IMR-90 (cell line): Measurements from ENCODE around the gene ADGRB3. TPM values are rescaled to one million over a fixed set of nuclear protein-coding genes. Genes with fewer than 3 reads are reported as not detected.

ENCODE experiments used
- ATAC-seq: fragments of 200-7000 bp; cut with Tn5 transposase; 2 replicates; pipeline ENCODE4 v1.9.1; 2020; ENCODE audit warnings: low read depth, mild to moderate bottlenecking, moderate library complexity
- BruUV-seq: library from RNA; stranded (reverse); fragments of 400-500 nt; replicated peaks from 2 replicates; lab custom pipeline; 2021; lab: Mats Ljungman, UMichigan
- CTCF ChIA-PET: fragments of 300-600 bp; formaldehyde crosslinking; extraction: SDS; loops from one replicate; lab custom pipeline; 2021; ENCODE audit warnings: antibody characterized with exemption; lab: Yijun Ruan, JAX
- POLR2A ChIA-PET: fragments of 300-600 bp; sonication (Branson Sonifier 250); formaldehyde crosslinking; loops from one replicate; lab custom pipeline; 2022; ENCODE audit warnings: antibody characterized with exemption; ENCODE audit not compliant: unreplicated experiment; lab: Charles Lee
- DNase-seq: peaks from one replicate; pipeline ENCODE4 v3.0.0; 2013
- H2AFZ ChIP-seq: replicated peaks from 2 replicates; pipeline ENCODE3; 2013; ENCODE audit warnings: low read length, mild to moderate bottlenecking; ENCODE audit not compliant: poor library complexity
- H2AK5ac ChIP-seq: 2 replicates; pipeline ENCODE4 v1.6.1; 2013; ENCODE audit warnings: low read depth, low read length, inconsistent platforms
- H2AK9ac ChIP-seq: replicated peaks from 2 replicates; pipeline ENCODE3; 2013; ENCODE audit warnings: mild to moderate bottlenecking, low read depth, low read length, moderate library complexity; ENCODE audit not compliant: poor library complexity
- H2BK120ac ChIP-seq: 2 replicates; pipeline ENCODE4 v1.6.1; 2013; ENCODE audit warnings: low read depth, low read length, inconsistent platforms
- H2BK15ac ChIP-seq: 3 replicates; pipeline ENCODE4 v1.6.1; 2013; ENCODE audit warnings: low read depth, low read length, inconsistent platforms
- H2BK20ac ChIP-seq: 2 replicates; pipeline ENCODE4 v1.6.1; 2013; ENCODE audit warnings: low read depth, mild to moderate bottlenecking, inconsistent platforms, low read length, moderate library complexity
- H2BK5ac ChIP-seq: 2 replicates; pipeline ENCODE4 v1.6.1; 2013; ENCODE audit warnings: mild to moderate bottlenecking, low read depth, low read length, inconsistent platforms; ENCODE audit not compliant: poor library complexity, severe bottlenecking
- H3K14ac ChIP-seq: replicated peaks from 2 replicates; pipeline ENCODE4 v1.6.1; 2013; ENCODE audit warnings: low read depth, low read length, inconsistent platforms
- H3K18ac ChIP-seq: 2 replicates; pipeline ENCODE4 v1.6.1; 2013; ENCODE audit warnings: low read depth, low read length, control low read depth
- H3K23ac ChIP-seq: 2 replicates; pipeline ENCODE4 v1.6.1; 2013; ENCODE audit warnings: low read depth, low read length, inconsistent platforms
- H3K27ac ChIP-seq: 2 replicates; pipeline ENCODE4 v1.5.1; 2013; ENCODE audit warnings: mild to moderate bottlenecking, control low read depth, low read length; ENCODE audit not compliant: insufficient read depth
- H3K27me3 ChIP-seq: 2 replicates; pipeline ENCODE4 v1.6.1; 2013; ENCODE audit warnings: low read length; ENCODE audit not compliant: control insufficient read depth, insufficient read depth
- H3K36me3 ChIP-seq: 2 replicates; pipeline ENCODE4 v1.6.1; 2013; ENCODE audit warnings: low read length, mixed read lengths; ENCODE audit not compliant: control insufficient read depth, insufficient read depth
- H3K4ac ChIP-seq: 2 replicates; pipeline ENCODE4 v1.6.1; 2013; ENCODE audit warnings: low read depth, low read length, inconsistent platforms
- H3K4me1 ChIP-seq: 2 replicates; pipeline ENCODE4 v1.6.1; 2013; ENCODE audit warnings: low read length, mixed read lengths; ENCODE audit not compliant: control insufficient read depth, insufficient read depth
- H3K4me2 ChIP-seq: 2 replicates; pipeline ENCODE4 v1.6.1; 2013; ENCODE audit warnings: low read depth, mild to moderate bottlenecking, control low read depth, low read length, moderate library complexity
- H3K4me3 ChIP-seq: 2 replicates; pipeline ENCODE4 v1.5.1; 2013; ENCODE audit warnings: low read depth, mild to moderate bottlenecking, control low read depth, low read length, moderate library complexity; ENCODE audit not compliant: insufficient read depth
- H3K56ac ChIP-seq: 2 replicates; pipeline ENCODE4 v1.6.1; 2013; ENCODE audit warnings: low read length, inconsistent platforms; ENCODE audit not compliant: insufficient read depth; ENCODE audit errors: extremely low read depth
- H3K79me1 ChIP-seq, 2 experiments: 2 replicates each; pipeline ENCODE4 v1.6.1; 2013; ENCODE audit warnings: low read length in 2 of 2, inconsistent platforms in 1 of 2, low read depth in 1 of 2
- H3K9ac ChIP-seq: 2 replicates; pipeline ENCODE4 v1.6.1; 2013; ENCODE audit warnings: low read depth, low read length, control low read depth
- H3K9me1 ChIP-seq: 2 replicates; pipeline ENCODE4 v1.6.1; 2013; ENCODE audit warnings: low read length, inconsistent platforms; ENCODE audit not compliant: insufficient read depth
- H3K9me3 ChIP-seq: 2 replicates; pipeline ENCODE4 v1.6.1; 2013; ENCODE audit warnings: low read length; ENCODE audit not compliant: control insufficient read depth, insufficient read depth
- H4K20me1 ChIP-seq: 2 replicates; pipeline ENCODE4 v1.6.1; 2013; ENCODE audit warnings: low read length, inconsistent platforms; ENCODE audit not compliant: insufficient read depth
- H4K5ac ChIP-seq: 2 replicates; pipeline ENCODE4 v1.6.1; 2013; ENCODE audit warnings: mild to moderate bottlenecking, low read depth, low read length, control low read depth
- H4K8ac ChIP-seq, 2 experiments: 2 replicates each; pipeline ENCODE4 v1.6.1; 2013; ENCODE audit warnings: low read depth in 2 of 2, low read length in 2 of 2, control low read depth in 1 of 2, inconsistent platforms in 1 of 2
- H4K91ac ChIP-seq: 2 replicates; pipeline ENCODE4 v1.6.1; 2013; ENCODE audit warnings: low read depth, low read length, inconsistent platforms; ENCODE audit not compliant: insufficient read depth
- BHLHE40 ChIP-seq: fragments of 150-350 bp; IDR thresholded peaks from 2 replicates; pipeline ENCODE4 v1.6.1; 2016; ENCODE audit warnings: mild to moderate bottlenecking, low read depth, low read length
- CEBPB ChIP-seq: IDR thresholded peaks from 2 replicates; pipeline ENCODE4 v1.6.1; 2012; ENCODE audit warnings: low read depth, low read length, improper control_type of control experiment
- CHD1 ChIP-seq: IDR thresholded peaks from 2 replicates; pipeline ENCODE4 v1.6.1; 2012; ENCODE audit warnings: low read depth, low read length, improper control_type of control experiment
- FOS ChIP-seq: fragments of 150-350 bp; IDR thresholded peaks from 2 replicates; pipeline ENCODE4 v1.6.1; 2016; ENCODE audit warnings: low read depth, low read length
- MAFK ChIP-seq: IDR thresholded peaks from 2 replicates; pipeline ENCODE4 v1.6.1; 2012; ENCODE audit warnings: low read depth, low read length, improper control_type of control experiment
- MAZ ChIP-seq: IDR thresholded peaks from 2 replicates; pipeline ENCODE4 v1.6.1; 2012; ENCODE audit warnings: low read depth, mild to moderate bottlenecking, low read length, improper control_type of control experiment, moderate library complexity, borderline replicate concordance
- MXI1 ChIP-seq: IDR thresholded peaks from 2 replicates; pipeline ENCODE4 v1.6.1; 2012; ENCODE audit warnings: low read depth, mild to moderate bottlenecking, low read length, moderate library complexity, borderline replicate concordance
- NFE2L2 ChIP-seq: fragments of 150-350 bp; IDR thresholded peaks from 2 replicates; pipeline ENCODE4 v1.6.1; 2016; ENCODE audit warnings: low read depth, mild to moderate bottlenecking, low read length
- RAD21 ChIP-seq: IDR thresholded peaks from 2 replicates; pipeline ENCODE4 v1.6.1; 2012; ENCODE audit warnings: low read length, improper control_type of control experiment
- RCOR1 ChIP-seq: IDR thresholded peaks from 2 replicates; pipeline ENCODE4 v1.6.1; 2012; ENCODE audit warnings: mild to moderate bottlenecking, low read length, improper control_type of control experiment; ENCODE audit not compliant: insufficient replicate concordance
- RFX5 ChIP-seq: IDR thresholded peaks from 2 replicates; pipeline ENCODE4 v1.8.0; 2012; ENCODE audit warnings: low read depth, mild to moderate bottlenecking, low read length, moderate library complexity
- WGBS, 2 experiments: methylation state at CpG; one replicate each; pipeline versions ENCODE4 v1.1.5 to v1.1.7; 2013; ENCODE audit warnings: missing lambda C conversion rate in 2 of 2; ENCODE audit not compliant: insufficient read length in 1 of 2; ENCODE audit errors: extremely low coverage in 2 of 2; 5-methylcytosine and 5-hydroxymethylcytosine counted together
- dilution Hi-C: fragments of 300-500 bp; cut with HindIII; formaldehyde crosslinking; loops from one replicate; pipeline ENCODE4 v1.14.3; 2018; ENCODE audit warnings: low sequenced_read_pairs; ENCODE audit not compliant: unreplicated experiment
- in situ Hi-C: fragments of 300-500 bp; cut with MboI; formaldehyde crosslinking; loops from 3 replicates; pipeline ENCODE4 v1.14.3; 2019; ENCODE audit warnings: low sequenced_read_pairs, inconsistent platforms, mixed read lengths
- intact Hi-C: fragments of 100-400 bp; cut with micrococcal nuclease; formaldehyde crosslinking; loops from 2 replicates; pipeline ENCODE4 v1.10.0; 2022
- polyA plus RNA-seq, 3 experiments: library from polyadenylated mRNA; depleted of rRNA; stranded (reverse); fragments of >200 nt; gene quantifications; 2 replicates each; pipeline ENCODE4 v1.2.3, GENCODE V29; 2012; ENCODE audit warnings: low replicate concordance in 1 of 3
- total RNA-seq: library from RNA; depleted of rRNA; stranded (reverse); fragments of >200 nt; gene quantifications from 2 replicates; pipeline ENCODE4 v1.2.3, GENCODE V29; 2012
- TF ChIP-seq, protein P1 (sequence below): fragments of 150-350 bp; IDR thresholded peaks from 2 replicates; pipeline ENCODE4 v1.6.1; 2017; ENCODE audit warnings: mild to moderate bottlenecking, antibody characterized with exemption, low read length, low read depth
- TF ChIP-seq, protein P2 (sequence below): fragments of 150-350 bp; IDR thresholded peaks from 2 replicates; pipeline ENCODE4 v1.6.1; 2016; ENCODE audit warnings: low read depth, mild to moderate bottlenecking, low read length, moderate library complexity, borderline replicate concordance
- TF ChIP-seq, protein P3 (sequence below): conservative IDR thresholded peaks from 2 replicates; pipeline ENCODE4 v1.5.1; 2012; ENCODE audit warnings: mild to moderate bottlenecking, low read depth, low read length, improper control_type of control experiment

Gene ADGRB3
- total and polyA plus RNA-seq, 2 of the 4 experiments (the other 2 are of a cell fraction) = not detected

DNA sequence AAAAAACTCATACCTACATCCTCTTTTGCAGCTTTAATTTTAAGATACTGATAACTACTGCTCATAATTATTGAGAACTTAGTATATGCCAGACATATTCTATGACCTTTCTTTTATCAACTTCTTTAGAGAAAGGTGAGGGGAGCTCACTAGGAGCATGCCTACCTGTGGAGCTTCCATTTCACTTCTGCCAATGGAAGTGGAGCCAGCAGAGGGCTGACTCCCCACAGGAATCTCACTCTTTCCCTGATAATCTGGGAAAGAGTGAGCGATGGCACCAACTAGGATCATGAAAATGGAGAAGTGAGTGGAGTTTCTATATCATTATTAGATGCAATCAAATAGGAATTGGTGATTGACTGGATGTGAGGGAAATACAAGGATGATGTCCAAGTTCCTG is 676.8 kb downstream of the ADGRB3 start:
- no peak overlapping the region for H4K5ac ChIP-seq
- WGBS, 2 experiments = no CpG with 5 or more reads among the region's 1 CpG
- intact Hi-C loops = no loop called here

More for the DNA sequence above, 676.8 kb downstream of the ADGRB3 start:
- Histone ChIP-seq H3K9ac (no peak overlapping the region), H4K91ac (no peak overlapping the region), H3K23ac (no peak overlapping the region), H3K4ac (no peak overlapping the region), H3K9me1 (no peaks in the 10 kb centered on the region), H2BK5ac (no peak overlapping the region), H3K18ac (no peak overlapping the region), H3K14ac (no peak overlapping the region), H3K4me2 (no peak overlapping the region), H2BK20ac (no peak overlapping the region), H2AK5ac (no peak overlapping the region), H3K9me3 (no peaks in the 10 kb centered on the region), H2AK9ac (no peak overlapping the region), H3K56ac (no peak overlapping the region), H3K4me1 (no peaks in the 10 kb centered on the region), H3K27ac (no peak overlapping the region), H4K8ac (no peak overlapping the region), H2BK120ac (no peak overlapping the region), H2BK15ac (no peak overlapping the region), H3K36me3 (no peaks in the 10 kb centered on the region), H4K20me1 (no peaks in the 10 kb centered on the region), H3K4me3 (no peak overlapping the region), H3K27me3 (no peaks in the 10 kb centered on the region), H2AFZ (no peak overlapping the region), H3K79me1 (no peaks in the 10 kb centered on the region)
- dilution Hi-C loops (no loop called here), in situ Hi-C loops (no loop called here)
- POLR2A ChIA-PET = no interaction called here
- BruUV-seq = no TSS peak
- CTCF ChIA-PET = interaction anchor here (0.6 kb wide), 1 partner anchor 855 kb away, joined by 3 read pairs; no protein-coding TSS in a partner anchor
- DNase-seq (no peak), ATAC-seq (no peak)
- TF ChIP-seq RAD21 = no peak
- TF ChIP-seq CHD1 = no peak
- no peak for TF ChIP-seq RCOR1
- TF ChIP-seq, protein P1, sequence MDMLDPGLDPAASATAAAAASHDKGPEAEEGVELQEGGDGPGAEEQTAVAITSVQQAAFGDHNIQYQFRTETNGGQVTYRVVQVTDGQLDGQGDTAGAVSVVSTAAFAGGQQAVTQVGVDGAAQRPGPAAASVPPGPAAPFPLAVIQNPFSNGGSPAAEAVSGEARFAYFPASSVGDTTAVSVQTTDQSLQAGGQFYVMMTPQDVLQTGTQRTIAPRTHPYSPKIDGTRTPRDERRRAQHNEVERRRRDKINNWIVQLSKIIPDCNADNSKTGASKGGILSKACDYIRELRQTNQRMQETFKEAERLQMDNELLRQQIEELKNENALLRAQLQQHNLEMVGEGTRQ = no peak
- no peak for TF ChIP-seq BHLHE40
- TF ChIP-seq, protein P2, sequence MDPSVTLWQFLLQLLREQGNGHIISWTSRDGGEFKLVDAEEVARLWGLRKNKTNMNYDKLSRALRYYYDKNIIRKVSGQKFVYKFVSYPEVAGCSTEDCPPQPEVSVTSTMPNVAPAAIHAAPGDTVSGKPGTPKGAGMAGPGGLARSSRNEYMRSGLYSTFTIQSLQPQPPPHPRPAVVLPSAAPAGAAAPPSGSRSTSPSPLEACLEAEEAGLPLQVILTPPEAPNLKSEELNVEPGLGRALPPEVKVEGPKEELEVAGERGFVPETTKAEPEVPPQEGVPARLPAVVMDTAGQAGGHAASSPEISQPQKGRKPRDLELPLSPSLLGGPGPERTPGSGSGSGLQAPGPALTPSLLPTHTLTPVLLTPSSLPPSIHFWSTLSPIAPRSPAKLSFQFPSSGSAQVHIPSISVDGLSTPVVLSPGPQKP = no peak
- TF ChIP-seq MAZ = no peak
- no peak for TF ChIP-seq CEBPB
- no peak for TF ChIP-seq MXI1
- TF ChIP-seq, protein P3, sequence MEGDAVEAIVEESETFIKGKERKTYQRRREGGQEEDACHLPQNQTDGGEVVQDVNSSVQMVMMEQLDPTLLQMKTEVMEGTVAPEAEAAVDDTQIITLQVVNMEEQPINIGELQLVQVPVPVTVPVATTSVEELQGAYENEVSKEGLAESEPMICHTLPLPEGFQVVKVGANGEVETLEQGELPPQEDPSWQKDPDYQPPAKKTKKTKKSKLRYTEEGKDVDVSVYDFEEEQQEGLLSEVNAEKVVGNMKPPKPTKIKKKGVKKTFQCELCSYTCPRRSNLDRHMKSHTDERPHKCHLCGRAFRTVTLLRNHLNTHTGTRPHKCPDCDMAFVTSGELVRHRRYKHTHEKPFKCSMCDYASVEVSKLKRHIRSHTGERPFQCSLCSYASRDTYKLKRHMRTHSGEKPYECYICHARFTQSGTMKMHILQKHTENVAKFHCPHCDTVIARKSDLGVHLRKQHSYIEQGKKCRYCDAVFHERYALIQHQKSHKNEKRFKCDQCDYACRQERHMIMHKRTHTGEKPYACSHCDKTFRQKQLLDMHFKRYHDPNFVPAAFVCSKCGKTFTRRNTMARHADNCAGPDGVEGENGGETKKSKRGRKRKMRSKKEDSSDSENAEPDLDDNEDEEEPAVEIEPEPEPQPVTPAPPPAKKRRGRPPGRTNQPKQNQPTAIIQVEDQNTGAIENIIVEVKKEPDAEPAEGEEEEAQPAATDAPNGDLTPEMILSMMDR = no peak
- TF ChIP-seq FOS = no peak
- TF ChIP-seq MAFK = no peak
- no peak for TF ChIP-seq NFE2L2
- TF ChIP-seq RFX5 = no peak
